A549 (cell line): Measurements from ENCODE around the gene ARHGEF26.

Source experiments
- BHLHE40 ChIP-seq: IDR thresholded peaks from 2 replicates; pipeline ENCODE4 v1.6.1; 2012; ENCODE audit warnings: low read depth, low read length, inconsistent platforms
- CBX2 ChIP-seq: fragments of 200-600 bp; sonication (generic); IDR thresholded peaks from 2 replicates; pipeline ENCODE4 v1.6.1; 2016; ENCODE audit warnings: low read depth, mild to moderate bottlenecking, borderline replicate concordance
- CTCF ChIP-seq: fragments of >200 bp; sonication (Bioruptor Twin); formaldehyde crosslinking; IDR thresholded peaks from 3 replicates; pipeline ENCODE4 v1.5.1; 2016
- E2F6 ChIP-seq: IDR thresholded peaks from 2 replicates; pipeline ENCODE4 v1.6.1; 2012; ENCODE audit warnings: low read depth, borderline replicate concordance
- EHF ChIP-seq: fragments of 250-450 bp; sonication (Bioruptor Pico); IDR thresholded peaks from 2 replicates; pipeline ENCODE4 v1.5.0; 2020; ENCODE audit warnings: mild to moderate bottlenecking
- EP300 ChIP-seq, 2 experiments: fragments of >200 bp; sonication (Bioruptor Twin); formaldehyde crosslinking; IDR thresholded peaks; 2 replicates in 1 of 2; 3 replicates in 1 of 2; pipeline ENCODE4 v1.6.1; 2016 to 2017
- ESRRA ChIP-seq: fragments of 150-350 bp; IDR thresholded peaks from 2 replicates; pipeline ENCODE4 v1.6.1; 2014; ENCODE audit warnings: mild to moderate bottlenecking, low read length, borderline replicate concordance
- POLR2A ChIP-seq: IDR thresholded peaks from 2 replicates; pipeline ENCODE4 v1.6.1; 2012; ENCODE audit warnings: mild to moderate bottlenecking, low read length
- RAD21 ChIP-seq, 2 experiments: fragments of >200 bp in 1 of 2; sonication (Bioruptor Twin) in 1 of 2; formaldehyde crosslinking in 1 of 2; IDR thresholded peaks in 1 of 2; conservative IDR thresholded peaks in 1 of 2; 2 replicates in 1 of 2; 3 replicates in 1 of 2; pipeline ENCODE4 v1.6.1; 2012 to 2018; ENCODE audit warnings: inconsistent platforms in 1 of 2
- REST ChIP-seq: fragments of 200-600 bp; sonication (generic); IDR thresholded peaks from 2 replicates; pipeline ENCODE4 v1.6.1; 2016; ENCODE audit warnings: antibody characterized with exemption, mild to moderate bottlenecking, moderate library complexity
- RNF2 ChIP-seq: fragments of 200-600 bp; sonication (generic); IDR thresholded peaks from 2 replicates; pipeline ENCODE4 v1.6.1; 2016; ENCODE audit warnings: low read depth, mild to moderate bottlenecking, antibody characterized with exemption, moderate library complexity, borderline replicate concordance

GRCh38 chr3:154224866-154225265, 103.7 kb downstream of the ARHGEF26 start:
- TF ChIP-seq CTCF (no peak), POLR2A (no peak), EP300 (IDR thresholded peaks at IDR 0.05) (no peak), RNF2 (no peak), BHLHE40 (no peak), E2F6 (no peak), RAD21 (conservative IDR thresholded peaks at IDR 0.05 in 1 of 2, IDR thresholded peaks at IDR 0.05 in 1 of 2) (no peak), EHF (CRISPR knock-in tag) (no peak), REST (no peak), ESRRA (no peak), CBX2 (no peak)
